ENCODE results near the gene RUNDC3A. TPM values are rescaled to one million over a fixed set of nuclear protein-coding genes. Genes with fewer than 3 reads are reported as not detected.

The RUNDC3A gene
- 79.1 TPM for total RNA-seq

DNA sequence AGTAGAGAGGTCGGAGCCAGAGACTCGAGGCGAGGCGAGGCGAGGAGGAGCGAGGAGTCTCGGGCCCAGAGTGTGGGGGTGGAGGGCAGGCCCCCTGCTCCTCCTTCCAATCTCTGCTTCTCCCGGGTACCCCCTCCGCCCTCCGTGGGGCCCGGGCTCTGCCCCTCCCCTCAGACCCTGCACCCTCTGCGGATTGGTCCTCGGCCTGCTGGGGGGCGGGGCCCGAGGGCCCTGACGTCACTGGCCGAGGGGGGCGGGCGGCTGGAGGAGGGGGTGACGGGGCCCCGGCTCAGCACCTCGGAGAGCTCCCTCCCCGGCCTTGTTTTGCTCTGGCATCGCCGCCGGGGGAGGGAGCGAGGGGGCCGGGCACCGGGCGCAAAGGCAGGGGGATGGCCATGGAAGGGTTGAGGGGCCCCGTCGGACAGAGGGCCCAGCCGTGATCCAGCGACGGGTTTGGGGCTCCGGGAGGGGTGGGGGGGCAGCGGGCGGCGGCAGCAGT, at the start of gene RUNDC3A:
Gene RUNDC3A, plus strand, starts transcription at position 282 of the 499 bp plus-strand sequence. CDS start 232 bp downstream, outside the sequence.
- peak; percentile 94 for DNase-seq

GRCh38 chr17:44258811-44259351, 49.5 kb upstream of the RUNDC3A start:
- no peak for DNase-seq

- no peak for DNase-seq
These were observed 48.1 kb upstream of the RUNDC3A start for GRCh38 chr17:44260296-44260695.

DNA sequence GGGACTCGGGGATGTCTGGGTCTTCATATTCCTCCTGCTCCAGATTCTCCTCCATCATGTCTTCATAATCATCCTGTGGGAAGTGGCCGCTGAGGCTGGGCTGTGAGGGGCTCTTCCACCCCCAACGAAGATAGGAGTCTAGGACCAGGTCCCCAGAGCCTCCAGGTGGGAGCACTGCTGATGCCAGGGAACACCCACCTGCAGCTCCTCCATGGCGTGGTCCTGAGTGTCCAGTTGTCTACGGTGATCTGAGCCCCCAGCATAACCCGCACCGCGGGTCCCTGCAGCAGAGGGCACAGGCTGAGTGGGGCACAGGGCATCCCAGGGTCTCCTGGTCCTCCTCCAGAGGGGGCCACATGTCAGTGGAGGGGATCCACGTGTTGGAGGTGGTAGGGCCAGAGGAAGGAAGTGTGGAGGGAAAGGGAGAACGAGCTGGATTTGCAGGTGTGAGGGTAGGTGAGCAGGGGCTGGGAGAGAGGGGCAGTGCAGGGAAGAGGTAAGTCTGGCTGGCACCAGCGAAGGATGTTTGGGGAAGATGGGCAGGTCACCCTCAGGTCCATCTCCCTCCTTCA, 45.7 kb upstream of the RUNDC3A start:
- DNase-seq: no peak

DNA sequence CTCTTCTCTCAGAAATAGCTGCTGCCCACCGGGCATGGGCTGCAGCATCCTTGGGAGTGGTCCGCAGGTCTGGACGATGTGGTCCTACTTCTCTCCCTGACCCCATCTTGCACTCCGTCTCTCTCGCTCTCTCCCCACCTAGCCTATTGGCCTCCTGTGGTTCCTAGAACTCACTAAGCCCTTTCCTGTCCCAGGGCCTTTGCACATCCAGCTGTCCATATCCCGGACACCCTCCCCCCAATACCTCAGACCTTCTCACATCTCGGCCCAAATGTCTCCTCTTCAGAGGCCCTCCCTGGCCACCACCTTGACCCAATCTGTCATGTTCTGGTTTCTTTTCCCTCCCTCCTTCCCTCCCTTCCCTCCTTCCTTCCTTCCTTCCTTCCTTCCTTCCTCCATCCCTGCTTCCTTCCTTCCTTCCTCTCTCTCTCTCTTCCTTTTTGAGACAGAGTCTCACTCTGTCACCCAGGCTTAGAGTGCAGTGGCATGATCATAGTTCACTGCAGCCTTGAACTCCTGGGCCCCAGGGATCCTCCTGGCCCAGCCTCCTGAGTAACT, 45.0 kb upstream of the RUNDC3A start:
- DNase-seq: no peak

DNA sequence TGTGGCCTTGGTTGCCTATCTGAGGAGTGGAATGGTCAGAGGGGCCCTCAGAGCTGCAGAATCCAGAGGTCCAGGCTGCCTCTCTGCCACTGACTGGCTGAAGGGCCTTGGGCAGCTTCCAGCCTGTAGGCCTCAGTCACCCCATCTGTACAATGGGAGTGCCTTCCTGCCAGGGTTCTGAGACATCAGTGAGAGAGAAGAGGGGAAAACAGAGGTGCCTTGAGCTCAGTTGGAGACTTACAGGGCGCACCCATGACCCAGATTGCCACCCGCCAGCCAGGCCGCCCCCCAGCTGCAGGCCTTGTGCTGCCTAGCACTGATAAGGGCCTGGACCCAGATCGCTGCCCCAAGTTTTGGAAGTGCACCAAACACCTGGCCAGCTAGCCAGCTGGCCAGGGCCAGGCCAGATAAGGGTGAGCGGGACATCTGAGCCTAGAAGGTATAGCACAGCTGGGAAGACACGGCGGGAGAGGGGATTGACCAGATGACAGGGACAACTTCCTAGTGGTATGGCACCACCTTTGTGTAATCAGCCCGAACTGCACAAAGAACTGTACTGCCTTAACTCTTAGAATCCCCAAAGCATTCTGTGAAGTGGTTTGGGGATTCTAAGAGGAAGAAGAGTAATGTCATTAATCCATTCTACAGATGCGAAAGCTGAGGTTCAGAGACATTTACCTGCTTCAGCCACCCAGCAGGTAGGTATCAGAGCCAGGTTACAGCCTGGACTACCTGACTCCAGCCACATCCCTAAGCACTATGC, 41.8 kb upstream of the RUNDC3A start:
- DNase-seq: no peak

DNA sequence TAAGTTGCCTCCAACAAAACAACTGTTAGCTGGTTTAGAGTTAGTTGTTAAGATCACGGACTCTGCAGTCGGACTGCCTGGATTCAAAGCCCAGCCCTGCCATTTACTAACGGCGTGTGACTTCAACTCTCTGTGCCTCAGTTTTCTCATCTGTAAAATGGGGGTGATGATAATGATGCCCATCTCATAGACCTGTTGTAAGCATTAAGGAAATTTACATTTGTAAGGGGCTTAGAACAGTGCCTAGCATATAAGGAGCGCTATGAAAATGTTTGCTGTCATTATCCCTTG, 41.3 kb upstream of the RUNDC3A start:
- no peak for DNase-seq

- DNase-seq: no peak
These were observed 40.4 kb upstream of the RUNDC3A start, which contains the start of gene SLC4A1 for GRCh38 chr17:44267818-44268490. SLC4A1 (minus strand) TSS chr17:44268135; CDS start chr17:44262866, 5,269 bp downstream.

DNA sequence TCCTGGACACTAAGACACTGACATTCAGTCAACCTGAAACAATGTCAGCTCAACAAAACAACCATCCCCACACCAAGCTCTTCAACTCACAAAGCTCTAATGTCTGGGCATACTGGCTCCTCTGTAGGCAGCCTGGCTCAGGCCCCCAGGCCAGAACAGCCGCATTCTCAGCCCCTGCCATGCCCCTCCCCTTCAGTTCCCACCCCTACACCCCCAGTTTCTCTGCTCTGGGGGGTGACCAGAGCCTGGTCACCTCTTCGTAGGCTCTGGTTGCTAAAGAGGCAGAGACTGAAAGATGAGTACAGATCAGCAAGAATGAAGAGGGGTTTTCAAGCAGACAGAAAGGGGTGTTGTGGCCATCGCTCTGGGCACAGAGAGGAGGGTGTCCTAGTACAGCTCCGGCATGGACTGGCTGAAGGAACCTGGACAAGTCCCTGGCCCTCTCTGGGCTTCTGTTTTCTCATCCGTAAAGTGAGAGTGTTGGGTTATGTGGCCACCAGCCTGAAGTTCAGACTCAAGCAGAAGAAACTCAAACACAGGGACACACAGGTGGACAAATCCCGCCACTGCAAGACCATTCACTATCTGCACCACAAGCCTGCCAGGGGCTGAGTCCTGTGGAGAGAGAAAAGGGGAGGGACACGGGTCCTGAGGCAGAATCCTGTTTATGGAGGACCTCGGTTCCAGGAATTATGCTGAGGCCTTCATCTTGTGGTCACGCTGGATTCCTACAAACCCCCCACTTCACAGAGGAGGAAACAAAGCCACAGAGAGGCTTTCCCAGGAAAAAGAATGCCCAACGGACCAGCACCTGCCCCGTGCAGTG, 39.5 kb upstream of the RUNDC3A start:
- no peak for DNase-seq

GRCh38 chr17:44269535-44270240, 38.7 kb upstream of the RUNDC3A start:
- no peak for DNase-seq

DNA sequence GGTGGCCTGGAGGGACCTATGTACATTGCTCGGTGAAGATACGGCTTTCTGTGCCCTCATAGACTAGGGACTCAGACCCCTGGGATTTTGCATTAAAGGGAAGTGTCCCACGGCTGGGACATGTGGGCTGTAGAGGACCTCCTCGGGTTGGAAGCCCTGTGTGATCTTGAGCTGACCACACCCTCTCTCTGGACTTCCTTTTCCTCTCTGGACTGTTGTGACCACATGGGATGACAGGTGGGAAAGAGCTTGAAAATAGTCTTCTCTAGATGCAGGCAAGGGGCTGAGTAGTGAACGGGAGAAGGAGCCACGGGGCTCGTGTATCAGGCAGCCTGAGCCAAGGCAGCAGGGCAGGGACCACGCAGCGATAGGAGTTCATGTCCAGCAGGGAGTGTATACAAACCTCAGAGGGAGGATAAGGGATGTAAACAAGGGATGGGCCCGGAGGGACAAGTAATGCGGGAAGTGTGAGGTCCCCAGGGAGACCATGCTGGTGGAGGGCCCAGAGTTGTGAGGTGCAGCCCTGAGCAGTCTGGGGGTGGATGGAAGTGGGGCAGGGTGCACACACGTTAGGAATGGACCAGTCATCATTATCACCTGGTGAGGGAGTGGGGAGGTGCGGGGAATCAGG, 36.0 kb upstream of the RUNDC3A start:
- no peak for DNase-seq

- DNase-seq: no peak
These were observed 35.4 kb upstream of the RUNDC3A start for GRCh38 chr17:44272954-44273353.

DNA sequence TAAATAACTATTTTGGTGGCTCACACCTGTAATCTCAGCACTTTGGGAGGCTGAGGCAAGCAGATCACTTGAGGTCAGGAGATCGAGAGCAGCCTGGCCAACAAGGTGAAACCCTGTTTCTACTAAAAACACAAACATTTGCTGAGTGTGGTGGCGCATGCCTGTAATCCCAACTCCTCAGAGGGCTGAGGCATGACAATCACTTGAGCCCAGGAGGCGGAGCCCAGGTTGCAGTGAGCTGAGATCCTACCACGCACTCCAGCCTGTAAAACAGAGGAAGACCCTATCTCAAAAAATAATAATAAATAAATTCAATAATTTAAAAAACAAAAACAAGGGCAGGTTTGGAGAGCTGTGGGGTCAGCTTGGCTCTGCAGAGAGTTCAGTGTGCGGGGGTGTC, 34.8 kb upstream of the RUNDC3A start:
- DNase-seq: no peak

DNA sequence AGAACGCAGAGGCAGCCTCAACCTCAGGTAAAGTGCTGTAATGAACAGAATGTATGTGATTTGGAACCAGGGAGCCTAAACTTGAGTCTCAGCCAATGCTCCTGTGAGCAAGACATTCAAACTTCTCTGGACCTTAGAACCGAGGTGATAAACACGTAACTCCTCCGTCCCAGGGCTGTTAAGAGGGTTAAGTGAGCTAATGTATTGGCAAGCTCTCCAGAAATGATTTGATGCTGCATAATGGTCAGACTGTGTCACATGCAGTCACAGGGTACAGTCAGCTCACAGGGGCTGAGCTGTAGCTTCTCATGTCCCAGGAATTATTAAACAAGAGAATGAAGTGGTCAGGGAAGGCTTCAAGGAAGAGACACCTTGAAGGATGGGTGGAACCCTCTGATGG, 30.4 kb upstream of the RUNDC3A start:
- DNase-seq: no peak

- DNase-seq: no peak
These were observed 29.1 kb upstream of the RUNDC3A start for GRCh38 chr17:44279346-44279665.

- no peak for DNase-seq
These were observed 28.6 kb upstream of the RUNDC3A start for GRCh38 chr17:44279666-44280391.

- DNase-seq: no peak
These were observed 27.9 kb upstream of the RUNDC3A start for GRCh38 chr17:44280392-44280937.

- no peak for DNase-seq
These were observed 26.8 kb upstream of the RUNDC3A start for GRCh38 chr17:44281570-44281969.

DNA sequence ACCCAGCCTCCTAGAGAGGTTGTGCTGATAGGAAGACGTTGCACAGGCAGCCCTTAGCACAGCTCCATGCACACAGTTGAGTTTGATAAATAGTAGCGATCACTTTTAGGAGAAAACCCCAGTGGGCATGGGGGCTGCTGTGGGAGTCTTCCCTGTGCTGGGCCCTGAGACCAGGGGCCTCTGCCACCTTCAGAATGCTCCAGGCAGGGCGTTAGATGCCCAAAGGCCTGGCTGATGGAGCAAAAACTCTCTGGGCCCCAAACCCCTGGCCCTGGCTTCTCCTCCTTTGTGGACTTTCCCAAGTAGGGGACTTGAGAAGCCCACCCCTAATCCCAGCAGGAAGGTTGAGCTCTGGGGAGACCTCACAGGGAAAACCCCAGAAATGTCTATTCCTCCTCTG, 26.1 kb upstream of the RUNDC3A start:
- no peak for DNase-seq
